WI38 (cell line): Measurements from ENCODE around the gene KRTAP21-3.

Source experiments
- H3K4me3 ChIP-seq: 2 replicates; pipeline ENCODE4 v1.5.1; 2011; ENCODE audit warnings: low read depth, mild to moderate bottlenecking, control low read depth, low read length
- CTCF ChIP-seq: IDR thresholded peaks from 2 replicates; pipeline ENCODE4 v1.5.1; 2012; ENCODE audit warnings: low read depth, mild to moderate bottlenecking, control low read depth, low read length

KRTAP21-3 gene

DNA sequence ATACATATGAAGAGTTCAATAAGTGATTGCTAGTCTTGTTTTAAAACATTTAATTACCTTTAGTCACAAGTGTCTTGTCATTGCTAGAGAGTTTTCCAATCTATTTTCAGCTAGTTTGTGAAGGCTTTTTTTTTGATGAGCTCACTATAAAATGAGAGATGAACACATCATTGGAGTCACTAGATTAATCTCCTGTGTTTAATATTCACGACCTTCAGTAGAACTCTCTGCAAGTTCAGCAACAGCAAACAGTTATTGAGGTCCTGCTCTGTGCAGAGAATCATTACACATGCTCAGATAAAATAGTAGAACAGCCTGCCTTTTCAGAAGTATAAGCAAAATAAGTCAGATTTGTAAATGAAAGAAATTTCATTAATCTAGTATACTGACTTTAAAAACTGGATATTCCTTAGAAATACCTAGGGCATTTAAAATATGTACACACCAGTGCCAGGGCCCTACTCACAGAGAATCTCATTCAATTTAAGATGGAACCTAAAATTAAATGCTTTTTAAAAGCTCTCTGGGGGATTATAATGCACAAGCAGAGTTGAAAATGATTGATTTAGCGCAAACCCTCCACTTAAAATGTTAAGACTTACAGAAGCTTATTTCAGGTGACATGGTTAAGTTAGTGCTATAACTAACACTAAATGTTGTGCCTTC lies 45.5 kb downstream of the KRTAP21-3 start:
- H3K4me3 ChIP-seq: no peak overlapping the region
- no peak for TF ChIP-seq CTCF

DNA sequence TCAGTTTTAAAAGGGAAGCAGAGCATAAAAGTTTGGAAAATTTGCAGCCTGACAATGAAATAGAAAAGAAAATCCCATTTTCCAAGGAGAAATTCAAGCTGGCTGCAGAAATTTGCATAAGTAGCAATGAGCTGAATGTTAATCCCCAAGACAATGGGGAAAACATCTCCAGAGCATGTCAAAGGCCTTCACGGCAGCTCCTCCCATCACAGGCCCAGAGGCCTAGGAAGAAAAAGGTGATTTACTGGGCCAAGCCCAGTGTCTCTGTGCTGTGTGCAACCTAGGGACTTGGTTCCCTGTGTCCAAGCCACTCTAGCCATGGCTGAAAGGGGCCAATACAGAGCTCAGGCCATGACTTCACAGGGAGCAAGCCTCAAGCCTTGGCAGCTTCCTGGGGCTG lies 49.8 kb downstream of the KRTAP21-3 start:
- no peak overlapping the region for H3K4me3 ChIP-seq
- no peak for TF ChIP-seq CTCF
